Measurements from ENCODE around the gene TULP4.
"Not testable (repeated sequence)": the region's sequence is repeated elsewhere in the genome, so short reads cannot be mapped to it uniquely, and the experiment has no call there.

The TULP4 gene

GRCh38 chr6:158524311-158524710 is 212.0 kb downstream of the TULP4 start:
- no peak for TF ChIP-seq CTCF (IDR thresholded peaks at IDR 0.05)
- peaks cover 13% of the 10 kb centered on the region for H3K36me3 Mint-ChIP-seq (ENCODE audit: low read depth)
- no peak overlapping the region for H3K27ac Mint-ChIP-seq
- no peak overlapping the region for H3K4me3 Mint-ChIP-seq
- H3K27me3 Mint-ChIP-seq (ENCODE audit: low read depth, poor library complexity), result peaks cover 20% of the 10 kb centered on the region
- DNase-seq, result no peak
- H3K9me3 Mint-ChIP-seq, result peaks cover 51% of the 10 kb centered on the region
- peaks cover 4% of the 10 kb centered on the region for H3K4me1 Mint-ChIP-seq

GRCh38 chr6:158527858-158528257 is 215.6 kb downstream of the TULP4 start:
- peaks cover 13% of the 10 kb centered on the region for H3K27me3 Mint-ChIP-seq (ENCODE audit: low read depth, poor library complexity)
- DNase-seq, H3K4me1 Mint-ChIP-seq, H3K27ac Mint-ChIP-seq, H3K4me3 Mint-ChIP-seq: not testable (repeated sequence)
- H3K9me3 Mint-ChIP-seq, result peaks cover 48% of the 10 kb centered on the region
- H3K36me3 Mint-ChIP-seq (ENCODE audit: low read depth), result peaks cover 13% of the 10 kb centered on the region

- no peak for TF ChIP-seq CTCF (IDR thresholded peaks at IDR 0.05)
- Mint-ChIP-seq H3K36me3 (ENCODE audit: low read depth) (peaks cover 6% of the 10 kb centered on the region), H3K27ac (no peak overlapping the region), H3K4me3 (no peak overlapping the region), H3K27me3 (ENCODE audit: low read depth, poor library complexity) (peaks cover 19% of the 10 kb centered on the region), H3K9me3 (peaks cover 46% of the 10 kb centered on the region), H3K4me1 (no peaks in the 10 kb centered on the region)
- no peak for DNase-seq
These were observed 216.6 kb downstream of the TULP4 start for GRCh38 chr6:158528826-158529225.

- Mint-ChIP-seq H3K4me3 (no peak overlapping the region), H3K27me3 (ENCODE audit: low read depth, poor library complexity) (peaks cover 18% of the 10 kb centered on the region), H3K4me1 (no peaks in the 10 kb centered on the region), H3K27ac (no peak overlapping the region), H3K9me3 (peaks cover 42% of the 10 kb centered on the region), H3K36me3 (ENCODE audit: low read depth) (peaks cover 5% of the 10 kb centered on the region)
- no peak for DNase-seq
- TF ChIP-seq CTCF (IDR thresholded peaks at IDR 0.05), result no peak
These were observed 217.4 kb downstream of the TULP4 start for GRCh38 chr6:158529629-158530028.

GRCh38 chr6:158531566-158531965 is 219.3 kb downstream of the TULP4 start:
- Mint-ChIP-seq H3K9me3 (peaks cover 22% of the 10 kb centered on the region), H3K36me3 (ENCODE audit: low read depth) (peaks cover 5% of the 10 kb centered on the region), H3K4me3 (no peak overlapping the region), H3K27ac (no peak overlapping the region), H3K27me3 (ENCODE audit: low read depth, poor library complexity) (peaks cover 28% of the 10 kb centered on the region), H3K4me1 (no peaks in the 10 kb centered on the region)
- no peak for TF ChIP-seq CTCF (IDR thresholded peaks at IDR 0.05)
- DNase-seq, result no peak

- no peak overlapping the region for H3K4me3 Mint-ChIP-seq
- H3K27ac Mint-ChIP-seq, result no peak overlapping the region
- no peak for DNase-seq
- H3K4me1 Mint-ChIP-seq, result no peaks in the 10 kb centered on the region
- peaks cover 18% of the 10 kb centered on the region for H3K9me3 Mint-ChIP-seq
- H3K36me3 Mint-ChIP-seq (ENCODE audit: low read depth), result peaks cover 5% of the 10 kb centered on the region
- TF ChIP-seq CTCF (IDR thresholded peaks at IDR 0.05), result no peak
- H3K27me3 Mint-ChIP-seq (ENCODE audit: low read depth, poor library complexity), result peaks cover 28% of the 10 kb centered on the region
These were observed 219.7 kb downstream of the TULP4 start for GRCh38 chr6:158531970-158532369.

Data from nephron progenitor cell (in vitro differentiated cells).